ENCODE data around the gene EXOC8. TPM values are rescaled to one million over a fixed set of nuclear protein-coding genes. Genes with fewer than 3 reads are reported as not detected.

The EXOC8 gene
- total and polyA plus RNA-seq, 9 of the 15 experiments (the other 6 are each of a cell fraction or from before 2014, with no cell fraction given): 2.1 to 13.6 (median 7.2) TPM

DNA sequence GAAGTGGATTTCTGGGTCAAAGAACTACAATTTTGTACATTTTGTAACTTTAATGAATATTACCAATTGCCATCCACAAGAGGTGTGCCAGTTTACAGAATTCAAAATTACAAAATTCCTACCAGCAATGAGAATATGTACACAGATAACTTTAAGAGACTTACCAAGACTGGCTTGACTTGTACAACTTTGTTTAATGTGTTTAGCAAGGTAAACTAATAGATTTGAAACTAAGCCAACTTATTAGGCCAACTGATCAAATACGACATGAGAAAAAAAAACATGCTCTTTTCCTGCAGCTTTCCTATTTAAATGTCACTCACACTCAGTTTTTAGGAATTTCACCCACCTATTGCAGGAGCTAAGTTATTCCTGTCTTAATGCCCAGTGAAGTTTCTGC, 11.4 kb downstream of the EXOC8 start (continued):
- TF ChIP-seq, protein P1, sequence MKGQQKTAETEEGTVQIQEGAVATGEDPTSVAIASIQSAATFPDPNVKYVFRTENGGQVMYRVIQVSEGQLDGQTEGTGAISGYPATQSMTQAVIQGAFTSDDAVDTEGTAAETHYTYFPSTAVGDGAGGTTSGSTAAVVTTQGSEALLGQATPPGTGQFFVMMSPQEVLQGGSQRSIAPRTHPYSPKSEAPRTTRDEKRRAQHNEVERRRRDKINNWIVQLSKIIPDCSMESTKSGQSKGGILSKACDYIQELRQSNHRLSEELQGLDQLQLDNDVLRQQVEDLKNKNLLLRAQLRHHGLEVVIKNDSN (CRISPR knock-in tag; IDR thresholded peaks at IDR 0.05): no peak
- TF ChIP-seq HDAC3 (IDR thresholded peaks at IDR 0.05; ENCODE audit: borderline replicate concordance, partially characterized antibody): no peak
- no peak for TF ChIP-seq ZNF134 (CRISPR knock-in tag; conservative IDR thresholded peaks at IDR 0.05)
- TF ChIP-seq KAT2B (IDR thresholded peaks at IDR 0.05; ENCODE audit: low read depth, low read length): no peak
- TF ChIP-seq TBP (optimal IDR thresholded peaks at IDR 0.05; ENCODE audit: low read depth, low read length): no peak
- TF ChIP-seq ZNF586 (CRISPR knock-in tag; conservative IDR thresholded peaks at IDR 0.05): no peak
- TF ChIP-seq ETV6 (IDR thresholded peaks at IDR 0.05; ENCODE audit: borderline replicate concordance in 1 of 2, low read depth in 2 of 2, low read length in 1 of 2): no peak
- no peak for TF ChIP-seq ETV6 (CRISPR knock-in tag; IDR thresholded peaks at IDR 0.05; ENCODE audit: borderline replicate concordance)
- no peak for TF ChIP-seq MYC (IDR thresholded peaks at IDR 0.05; ENCODE audit: low read depth, low read length)
- no peak for TF ChIP-seq MYC (CRISPR knock-in tag; IDR thresholded peaks at IDR 0.05; ENCODE audit: borderline replicate concordance, low read depth)
- TF ChIP-seq ZNF165 (CRISPR knock-in tag; IDR thresholded peaks at IDR 0.05; ENCODE audit: borderline replicate concordance): no peak
- TF ChIP-seq TAF9B (IDR thresholded peaks at IDR 0.05; ENCODE audit: partially characterized antibody): no peak

DNA sequence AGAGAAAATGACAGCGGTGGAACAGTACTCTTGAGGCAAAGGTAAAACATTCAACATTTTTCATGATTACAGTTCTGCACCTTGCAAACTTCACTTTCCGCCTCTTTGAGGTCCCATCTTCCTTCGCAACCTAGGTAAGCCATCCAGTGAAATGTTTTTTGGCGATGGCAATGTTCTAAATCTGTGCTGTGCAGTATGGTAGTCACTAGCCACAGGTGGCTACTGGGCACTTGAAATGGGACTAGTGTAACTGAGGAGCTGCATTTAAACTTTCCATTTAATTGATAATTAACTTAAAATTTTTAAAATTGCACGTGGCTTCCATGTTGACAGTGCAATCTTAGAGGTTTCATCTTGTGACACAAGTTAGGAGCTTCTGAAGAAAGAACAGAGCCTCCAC, 13.0 kb downstream of the EXOC8 start:
- Histone ChIP-seq H3K9me3 (replicated peaks; ENCODE audit: control insufficient read depth, insufficient read depth, low read depth, low read length) (no peaks in the 10 kb centered on the region), H3K9ac (ENCODE audit: insufficient read depth in 1 of 2, low read depth in 2 of 2, low read length in 2 of 2) (no peak overlapping the region), H3K4me2 (ENCODE audit: insufficient read depth, low read length) (no peak overlapping the region), H2AFZ (ENCODE audit: low read depth, low read length) (no peak overlapping the region), H4K20me1 (replicated peaks; ENCODE audit: control insufficient read depth, insufficient read depth, low read length) (no peaks in the 10 kb centered on the region), H3K79me2 (ENCODE audit: control insufficient read depth, insufficient read depth, low read length) (no peaks in the 10 kb centered on the region), H3K27me3 (ENCODE audit: control insufficient read depth in 2 of 2, insufficient read depth in 2 of 2, low read length in 2 of 2) (peaks cover 5 to 6% of the 10 kb centered on the region in 2 experiments; a peak in 3 of 5 replicates), H3K36me3 (ENCODE audit: control insufficient read depth, insufficient read depth, low read length) (no peaks in the 10 kb centered on the region), H3K9me1 (ENCODE audit: control insufficient read depth, insufficient read depth, low read length) (no peaks in the 10 kb centered on the region), H3K4me3 (no peak overlapping the region), H3K27ac (ENCODE audit: extremely low read depth, low read depth, low read length) (no peak overlapping the region), H3K4me1 (replicated peaks in 1 of 2; ENCODE audit: control insufficient read depth in 2 of 2, insufficient read depth in 2 of 2, low read length in 2 of 2) (no peaks in the 10 kb centered on the region; a peak in 1 of 5 replicates)
- BruUV-seq (replicated peaks): no TSS peak
- intact Hi-C loops (cut with micrococcal nuclease) (no loop called here), in situ Hi-C loops (cut with MboI) (no loop called here)
- no peak for TF ChIP-seq HDAC3 (IDR thresholded peaks at IDR 0.05; ENCODE audit: borderline replicate concordance, partially characterized antibody)
- TF ChIP-seq, protein P2, sequence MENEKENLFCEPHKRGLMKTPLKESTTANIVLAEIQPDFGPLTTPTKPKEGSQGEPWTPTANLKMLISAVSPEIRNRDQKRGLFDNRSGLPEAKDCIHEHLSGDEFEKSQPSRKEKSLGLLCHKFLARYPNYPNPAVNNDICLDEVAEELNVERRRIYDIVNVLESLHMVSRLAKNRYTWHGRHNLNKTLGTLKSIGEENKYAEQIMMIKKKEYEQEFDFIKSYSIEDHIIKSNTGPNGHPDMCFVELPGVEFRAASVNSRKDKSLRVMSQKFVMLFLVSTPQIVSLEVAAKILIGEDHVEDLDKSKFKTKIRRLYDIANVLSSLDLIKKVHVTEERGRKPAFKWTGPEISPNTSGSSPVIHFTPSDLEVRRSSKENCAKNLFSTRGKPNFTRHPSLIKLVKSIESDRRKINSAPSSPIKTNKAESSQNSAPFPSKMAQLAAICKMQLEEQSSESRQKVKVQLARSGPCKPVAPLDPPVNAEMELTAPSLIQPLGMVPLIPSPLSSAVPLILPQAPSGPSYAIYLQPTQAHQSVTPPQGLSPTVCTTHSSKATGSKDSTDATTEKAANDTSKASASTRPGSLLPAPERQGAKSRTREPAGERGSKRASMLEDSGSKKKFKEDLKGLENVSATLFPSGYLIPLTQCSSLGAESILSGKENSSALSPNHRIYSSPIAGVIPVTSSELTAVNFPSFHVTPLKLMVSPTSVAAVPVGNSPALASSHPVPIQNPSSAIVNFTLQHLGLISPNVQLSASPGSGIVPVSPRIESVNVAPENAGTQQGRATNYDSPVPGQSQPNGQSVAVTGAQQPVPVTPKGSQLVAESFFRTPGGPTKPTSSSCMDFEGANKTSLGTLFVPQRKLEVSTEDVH (IDR thresholded peaks at IDR 0.05; ENCODE audit: low read depth, partially characterized antibody): no peak
- CTCF ChIA-PET (ENCODE audit: low intra/inter-chr PET ratio): no interaction called here
- no peak for ATAC-seq
- POLR2A ChIA-PET: interaction anchor here (1.1 to 1.5 kb wide), 2 partner anchors 10 to 12 kb away, joined by 4 read pairs; no protein-coding TSS in a partner anchor
- WGBS (ENCODE audit: insufficient coverage, low coverage, missing lambda C conversion rate): 25% methylated on average over 5 of the region's 5 CpGs
- no peak for FAIRE-seq
- no peak for DNase-seq (ENCODE audit: extremely low read depth in 1 of 4, low spot score in 3 of 4)
